RCC 7860 (cell line): Measurements from ENCODE around the gene SNRPA.
"Not testable (repeated sequence)": the region's sequence is repeated elsewhere in the genome, so short reads cannot be mapped to it uniquely, and the experiment has no call there.

Experiments
- DNase-seq: peaks from one replicate; pipeline ENCODE4 v3.0.0-alpha.2; 2015; ENCODE audit warnings: low spot score
- FAIRE-seq: peaks from 2 replicates; lab custom pipeline; 2012; peaks lifted over from hg19 to GRCh38; lab: Jason Lieb, UNC

The SNRPA gene

GRCh38 chr19:40776364-40776763 lies 25.4 kb downstream of the SNRPA start:
- DNase-seq (no peak), FAIRE-seq (no peak)

GRCh38 chr19:40776932-40777644 lies 26.1 kb downstream of the SNRPA start:
- peak; percentile 74 for DNase-seq
- FAIRE-seq, result no peak

GRCh38 chr19:40777645-40777936 lies 26.6 kb downstream of the SNRPA start:
- no peak for FAIRE-seq
- DNase-seq, result no peak

GRCh38 chr19:40777937-40778705 lies 27.1 kb downstream of the SNRPA start, which contains the start of gene RAB4B:
Gene RAB4B (plus strand): TSS chr19:40778247. CDS start chr19:40778376, 129 bp downstream.
- DNase-seq, result peak; percentile 95
- peak; percentile 81 for FAIRE-seq

- no peak for FAIRE-seq
Observed at GRCh38 chr19:40778706-40779284, 27.8 kb downstream of the SNRPA start.

GRCh38 chr19:40780582-40780981 lies 29.6 kb downstream of the SNRPA start:
- no peak for FAIRE-seq
- DNase-seq, result no peak

More at GRCh38 chr19:40778706-40779284, 27.8 kb downstream of the SNRPA start:
- DNase-seq, result peak; percentile 4

- FAIRE-seq (no peak), DNase-seq (no peak)
Observed at GRCh38 chr19:40781140-40781539, 30.1 kb downstream of the SNRPA start.

GRCh38 chr19:40783711-40784110 lies 32.7 kb downstream of the SNRPA start:
- no peak for FAIRE-seq
- no peak for DNase-seq

GRCh38 chr19:40784146-40784545 lies 33.1 kb downstream of the SNRPA start:
- not testable (repeated sequence) for FAIRE-seq

GRCh38 chr19:40785526-40785925 lies 34.5 kb downstream of the SNRPA start:
- no peak for FAIRE-seq
- no peak for DNase-seq

More at GRCh38 chr19:40784146-40784545, 33.1 kb downstream of the SNRPA start:
- DNase-seq, result not testable (repeated sequence)

GRCh38 chr19:40786060-40787037 lies 35.3 kb downstream of the SNRPA start:
- DNase-seq (no peak), FAIRE-seq (no peak)

- FAIRE-seq (no peak), DNase-seq (no peak)
Observed at GRCh38 chr19:40791349-40791748, 40.3 kb downstream of the SNRPA start.

GRCh38 chr19:40791996-40792395 lies 41.0 kb downstream of the SNRPA start:
- DNase-seq, result no peak
- FAIRE-seq, result no peak

- DNase-seq, result no peak
- no peak for FAIRE-seq
Observed at GRCh38 chr19:40797166-40797962, 46.4 kb downstream of the SNRPA start.

- FAIRE-seq (no peak), DNase-seq (no peak)
Observed at GRCh38 chr19:40797963-40798682, 47.1 kb downstream of the SNRPA start.

- FAIRE-seq (peak; percentile 69), DNase-seq (peak; percentile 90)
Observed at GRCh38 chr19:40798683-40799557, 47.9 kb downstream of the SNRPA start, which contains the start of gene EGLN2. Gene EGLN2 (plus strand): TSS chr19:40799191. CDS start chr19:40800573, 1,382 bp downstream.

- DNase-seq, result no peak
- no peak for FAIRE-seq
Observed at GRCh38 chr19:40799558-40800338, 48.7 kb downstream of the SNRPA start.
